Measurements from ENCODE around the gene TTC6.

- TF ChIP-seq CTCF (IDR thresholded peaks at IDR 0.05) (no peak), EP300 (IDR thresholded peaks at IDR 0.05) (no peak)
Observed at GRCh38 chr14:37623426-37623951, 28.1 kb downstream of the TTC6 start.
